Mucosa of stomach (tissue), 1 donor: ENCODE results near the gene SPATA3.

Experiments
- H3K27me3 ChIP-seq: one replicate; pipeline ENCODE4 v1.7.0; 2013; ENCODE audit warnings: mild to moderate bottlenecking, low read length; ENCODE audit not compliant: control insufficient read depth, insufficient read depth
- H3K36me3 ChIP-seq: one replicate; pipeline ENCODE4 v1.7.0; 2013; ENCODE audit warnings: low read length; ENCODE audit not compliant: control insufficient read depth, insufficient read depth
- H3K4me1 ChIP-seq: one replicate; pipeline ENCODE4 v1.7.0; 2013; ENCODE audit warnings: mild to moderate bottlenecking, low read length; ENCODE audit not compliant: control insufficient read depth, insufficient read depth
- H3K4me3 ChIP-seq: one replicate; pipeline ENCODE4 v1.7.0; 2013; ENCODE audit warnings: low read length
- H3K9ac ChIP-seq: one replicate; pipeline ENCODE4 v1.7.0; 2013; ENCODE audit warnings: mild to moderate bottlenecking, low read length, moderate library complexity
- H3K9me3 ChIP-seq: one replicate; pipeline ENCODE4 v1.7.0; 2013; ENCODE audit warnings: mild to moderate bottlenecking, low read length, moderate library complexity; ENCODE audit not compliant: control insufficient read depth
- donor health status: Pancreatic carcinoma.

Gene SPATA3

DNA sequence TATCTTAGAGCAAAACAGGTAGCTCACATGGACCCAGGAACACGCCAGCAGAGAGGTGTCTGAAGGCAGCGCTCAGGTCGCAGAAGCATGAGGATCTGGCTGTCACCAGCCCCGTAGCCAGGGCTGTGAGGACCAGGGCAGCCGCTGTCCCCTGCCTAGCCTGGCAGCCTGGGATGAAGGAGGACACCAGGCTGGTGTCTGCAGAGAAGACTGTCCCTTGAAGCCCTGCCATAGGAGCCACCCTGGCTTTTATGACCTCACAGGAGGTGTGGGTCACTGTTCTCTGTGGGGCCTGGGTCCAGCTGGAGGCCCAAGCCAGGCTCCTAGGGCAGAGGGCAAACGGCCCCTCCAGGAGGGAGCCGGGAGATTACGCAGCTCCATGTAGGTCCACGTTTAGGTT is at the start of gene SPATA3:
TSS of gene SPATA3 (plus strand) at position 301 of the 400 bp plus-strand sequence. CDS start 113 bp downstream, outside the sequence.
- Histone ChIP-seq H3K9me3 (no peaks in the 10 kb centered on the region), H3K36me3 (no peaks in the 10 kb centered on the region), H3K4me1 (peaks cover 16% of the 10 kb centered on the region), H3K27me3 (peaks cover 12% of the 10 kb centered on the region), H3K9ac (no peak within 1 kb of the TSS), H3K4me3 (no peak within 1 kb of the TSS)

DNA sequence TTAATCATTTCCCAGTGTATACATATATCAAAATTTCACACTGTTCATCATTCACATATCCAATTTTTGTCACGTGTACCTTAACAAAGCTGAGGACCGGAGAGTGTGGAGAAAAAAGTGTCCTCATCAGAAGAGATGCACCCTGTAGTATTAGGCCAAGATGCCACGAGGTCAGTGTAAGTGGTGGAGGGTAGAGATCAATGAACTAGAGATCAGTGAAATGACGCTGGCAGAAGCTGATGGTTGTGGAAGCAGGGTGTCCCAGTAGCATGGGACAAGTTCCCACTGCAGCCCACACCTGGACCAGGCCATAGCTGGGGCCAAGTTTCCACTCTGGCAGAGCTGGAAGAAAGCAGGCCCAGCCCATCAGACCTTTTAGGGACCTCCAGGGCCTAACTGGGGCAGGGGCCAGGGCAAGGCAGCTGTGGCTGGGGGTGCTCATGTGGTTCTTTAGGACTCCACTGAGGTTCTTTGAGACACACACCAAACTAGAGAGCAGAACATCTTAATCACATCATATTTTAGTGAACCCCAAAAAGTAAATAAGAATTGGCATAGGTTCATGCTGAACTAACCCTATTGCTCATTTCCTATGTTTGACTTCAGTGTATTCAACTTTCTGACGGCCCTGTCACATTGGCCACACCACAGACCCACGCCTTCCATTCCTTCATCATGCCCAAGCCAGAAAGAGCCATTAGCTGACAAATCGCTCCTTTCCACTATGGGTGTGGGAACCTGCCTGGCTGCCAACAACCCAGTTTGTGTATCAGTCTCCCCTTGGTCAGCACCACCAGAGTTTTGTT is 49.3 kb upstream of the SPATA3 start:
- H3K9ac ChIP-seq, result no peak overlapping the region
- no peaks in the 10 kb centered on the region for H3K27me3 ChIP-seq
- no peak overlapping the region for H3K4me3 ChIP-seq
- H3K4me1 ChIP-seq, result no peaks in the 10 kb centered on the region
- H3K9me3 ChIP-seq, result no peaks in the 10 kb centered on the region
- H3K36me3 ChIP-seq, result no peaks in the 10 kb centered on the region

DNA sequence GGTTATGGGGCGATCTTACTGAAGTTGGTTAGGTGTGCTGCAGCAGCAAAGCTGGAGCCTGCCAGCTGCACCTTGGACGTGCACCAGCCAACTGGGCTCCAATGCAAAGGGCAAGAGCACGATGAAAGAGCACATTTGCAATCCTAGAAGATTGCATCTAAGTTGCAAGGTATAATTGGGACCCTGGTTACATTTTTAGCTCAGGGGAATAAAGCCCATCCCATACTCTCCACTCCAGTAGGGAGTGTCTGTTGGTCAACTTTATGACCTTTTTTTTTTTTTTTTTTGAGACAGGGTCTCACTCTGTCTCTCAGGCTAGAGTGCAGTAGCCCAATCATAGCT is 48.7 kb upstream of the SPATA3 start:
- no peaks in the 10 kb centered on the region for H3K9me3 ChIP-seq
- H3K36me3 ChIP-seq, result no peaks in the 10 kb centered on the region
- no peaks in the 10 kb centered on the region for H3K4me1 ChIP-seq
- no peaks in the 10 kb centered on the region for H3K27me3 ChIP-seq
- no peak overlapping the region for H3K4me3 ChIP-seq
- no peak overlapping the region for H3K9ac ChIP-seq

DNA sequence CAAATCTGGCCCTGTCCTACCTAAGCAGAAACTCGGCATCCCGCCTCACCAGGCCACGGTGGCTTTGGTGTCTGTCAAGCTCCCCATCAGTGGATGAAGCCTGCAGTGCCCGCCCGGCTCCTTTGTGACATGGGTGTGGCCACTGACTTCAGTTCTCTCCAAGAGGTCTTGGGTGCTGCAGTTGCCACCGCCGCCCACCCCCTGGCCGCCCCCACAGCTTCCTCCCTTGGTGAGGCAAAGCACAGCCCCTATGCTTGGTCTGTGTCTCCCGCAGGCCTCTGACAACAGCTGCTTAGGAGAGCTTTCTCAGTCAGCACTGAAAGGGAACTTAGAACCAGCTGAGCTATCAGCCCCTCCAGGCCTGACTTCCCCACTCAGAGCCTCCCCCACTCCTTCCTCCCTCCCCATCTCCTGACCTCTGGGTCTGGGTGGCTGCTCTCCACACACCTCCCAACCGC is 48.0 kb upstream of the SPATA3 start:
- Histone ChIP-seq H3K4me3 (no peak overlapping the region), H3K4me1 (no peaks in the 10 kb centered on the region), H3K27me3 (no peaks in the 10 kb centered on the region), H3K36me3 (no peaks in the 10 kb centered on the region), H3K9ac (no peak overlapping the region), H3K9me3 (no peaks in the 10 kb centered on the region)

DNA sequence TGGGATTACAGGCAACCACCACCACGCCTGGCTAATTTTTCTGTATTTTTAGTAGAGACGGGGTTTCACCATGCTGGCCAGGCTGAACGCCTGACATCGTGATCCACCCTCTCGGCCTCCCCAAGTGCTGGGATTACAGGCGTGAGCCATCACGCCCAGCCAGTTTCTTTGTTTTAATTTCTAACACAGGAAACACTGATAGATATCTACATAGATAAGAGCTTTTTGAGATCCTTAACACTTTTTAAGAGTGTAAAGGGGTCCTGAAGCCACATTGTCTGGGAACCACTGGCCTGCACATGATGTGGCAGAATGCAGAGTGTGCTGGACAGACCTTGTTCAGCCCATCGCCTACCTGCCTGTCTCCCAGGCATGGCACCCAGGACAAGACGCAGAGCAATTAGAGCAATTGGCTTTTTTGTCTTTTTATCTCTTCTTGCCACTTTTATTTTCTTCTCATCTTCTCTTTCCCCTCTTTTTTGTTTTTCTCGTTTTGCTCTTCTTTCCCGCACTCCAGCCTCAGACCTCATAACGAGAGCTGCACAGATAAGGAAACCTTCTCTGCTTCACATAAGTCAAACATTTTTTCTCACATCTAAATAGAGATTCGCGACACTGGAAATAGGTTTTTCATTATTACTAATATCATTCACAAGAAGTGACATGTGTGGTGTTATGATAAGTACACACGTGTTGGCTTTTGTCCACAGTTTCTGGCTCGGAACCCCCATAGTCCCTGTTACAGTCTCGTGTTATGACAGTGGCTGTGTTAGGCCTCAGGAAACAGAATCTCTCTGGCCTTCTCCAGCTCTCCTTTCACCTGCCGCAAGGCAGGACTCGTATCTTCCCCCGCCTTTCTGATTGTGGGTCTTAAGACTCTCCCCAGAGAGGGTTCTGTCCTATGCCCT is 45.7 kb upstream of the SPATA3 start:
- H3K9me3 ChIP-seq, result no peaks in the 10 kb centered on the region
- H3K27me3 ChIP-seq, result peaks cover under 1% of the 10 kb centered on the region
- H3K36me3 ChIP-seq, result no peaks in the 10 kb centered on the region
- no peak overlapping the region for H3K4me3 ChIP-seq
- H3K9ac ChIP-seq, result no peak overlapping the region
- H3K4me1 ChIP-seq, result no peaks in the 10 kb centered on the region

DNA sequence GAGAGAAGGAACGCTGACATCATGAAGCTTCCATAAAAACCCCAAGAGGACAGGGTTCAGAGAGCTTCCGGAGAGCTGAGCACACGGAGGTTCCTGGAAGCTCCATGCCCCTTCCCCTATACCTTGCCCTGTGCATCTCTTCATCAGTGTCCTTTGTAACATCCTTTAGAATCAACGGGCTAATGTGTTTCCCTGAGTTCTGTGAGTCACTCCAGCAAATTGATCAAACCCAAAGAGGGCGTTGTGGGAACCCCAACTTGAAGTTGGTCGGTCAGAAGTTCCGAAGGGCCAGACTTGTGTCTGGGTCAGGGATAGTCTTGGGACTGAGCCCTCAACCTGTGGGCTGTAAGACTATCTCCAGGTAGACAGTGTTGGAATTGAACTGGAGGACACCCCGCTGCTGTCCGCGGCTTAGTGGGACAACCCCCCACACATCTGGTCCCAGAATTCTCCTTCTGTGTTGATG is 45.0 kb upstream of the SPATA3 start:
- Histone ChIP-seq H3K4me3 (no peak overlapping the region), H3K4me1 (no peaks in the 10 kb centered on the region), H3K27me3 (peaks cover 4% of the 10 kb centered on the region), H3K9ac (no peak overlapping the region), H3K9me3 (no peaks in the 10 kb centered on the region), H3K36me3 (no peaks in the 10 kb centered on the region)

DNA sequence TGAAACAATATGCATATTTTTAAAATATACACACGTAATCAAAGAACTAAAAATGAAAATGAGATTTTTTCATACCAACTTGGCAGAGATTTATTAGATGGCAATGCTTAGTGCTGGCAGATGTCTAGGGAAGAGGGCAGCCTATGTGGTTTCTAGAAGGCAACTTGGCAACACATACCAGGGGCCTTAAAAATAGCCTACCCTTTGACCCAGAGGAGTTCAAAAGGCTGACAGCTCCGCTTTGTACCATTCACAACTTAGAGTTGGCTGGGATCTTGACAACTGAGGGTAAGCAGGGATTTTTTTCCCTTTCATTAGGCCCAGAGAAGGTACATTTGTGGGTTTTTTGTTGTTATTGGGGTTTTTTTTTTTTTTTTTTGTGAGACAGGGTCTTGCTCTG is 44.5 kb upstream of the SPATA3 start:
- Histone ChIP-seq H3K4me3 (no peak overlapping the region), H3K36me3 (no peaks in the 10 kb centered on the region), H3K9ac (no peak overlapping the region), H3K27me3 (peaks cover 4% of the 10 kb centered on the region), H3K9me3 (no peaks in the 10 kb centered on the region), H3K4me1 (no peaks in the 10 kb centered on the region)

DNA sequence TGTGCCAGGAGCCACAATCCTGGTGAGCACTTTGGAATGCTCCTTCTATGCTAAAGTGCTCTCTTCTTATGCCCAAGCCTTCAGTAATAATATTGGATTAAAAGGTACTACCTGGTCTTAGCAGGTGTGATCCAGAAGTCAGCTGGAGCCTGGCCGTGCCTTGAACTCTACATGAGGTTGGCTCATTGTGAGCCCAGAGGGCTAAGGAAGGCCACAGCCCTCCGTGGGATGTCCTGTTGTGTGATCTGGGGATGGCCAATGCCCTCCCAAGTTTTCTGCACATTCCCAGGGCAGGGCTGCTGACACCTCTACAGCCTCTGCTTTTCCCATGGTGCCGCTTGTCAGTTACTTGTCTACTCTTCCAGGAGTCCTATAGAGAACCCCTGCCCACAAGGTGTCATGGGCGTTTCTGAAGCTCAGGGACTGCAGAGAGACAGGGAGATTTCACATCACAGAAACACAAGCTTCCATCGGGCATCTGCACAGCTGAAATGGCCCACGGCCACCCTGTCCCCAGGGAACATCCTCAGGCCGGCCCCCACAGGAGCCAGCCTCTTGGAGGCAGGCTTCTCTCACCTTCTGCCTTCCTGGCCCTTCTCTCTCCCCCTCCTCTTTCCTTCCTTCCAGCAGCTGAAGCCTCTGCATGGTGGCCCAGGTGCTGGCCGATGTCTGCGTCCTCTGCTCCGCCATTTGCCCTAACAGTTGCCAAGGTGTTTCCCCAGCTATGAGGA is 43.5 kb upstream of the SPATA3 start:
- Histone ChIP-seq H3K4me3 (no peak overlapping the region), H3K9me3 (no peaks in the 10 kb centered on the region), H3K4me1 (no peaks in the 10 kb centered on the region), H3K9ac (no peak overlapping the region), H3K36me3 (no peaks in the 10 kb centered on the region), H3K27me3 (peaks cover 11% of the 10 kb centered on the region)

DNA sequence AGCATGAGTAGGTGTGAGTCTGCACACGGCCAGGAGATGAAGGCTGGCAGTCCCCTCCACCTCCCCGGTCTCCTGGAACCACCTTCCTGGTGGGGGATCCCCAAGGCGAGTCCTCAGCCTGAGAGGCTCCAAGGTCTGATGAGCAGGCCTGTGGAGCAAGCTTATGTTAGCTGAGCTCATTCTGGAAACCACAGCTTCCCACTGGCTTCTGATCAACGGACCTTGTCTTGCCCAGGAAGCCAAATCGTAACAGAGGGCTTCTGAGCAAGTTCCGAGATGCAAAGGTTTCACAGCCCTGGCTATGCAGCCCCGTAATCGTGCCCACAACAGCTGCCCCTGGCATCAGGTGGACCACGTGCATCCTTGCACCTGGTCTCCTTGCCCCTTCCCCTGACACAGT is 42.1 kb upstream of the SPATA3 start:
- H3K4me1 ChIP-seq, result no peaks in the 10 kb centered on the region
- H3K9me3 ChIP-seq, result no peaks in the 10 kb centered on the region
- H3K9ac ChIP-seq, result no peak overlapping the region
- H3K4me3 ChIP-seq, result no peak overlapping the region
- peaks cover 11% of the 10 kb centered on the region for H3K27me3 ChIP-seq
- H3K36me3 ChIP-seq, result no peaks in the 10 kb centered on the region

DNA sequence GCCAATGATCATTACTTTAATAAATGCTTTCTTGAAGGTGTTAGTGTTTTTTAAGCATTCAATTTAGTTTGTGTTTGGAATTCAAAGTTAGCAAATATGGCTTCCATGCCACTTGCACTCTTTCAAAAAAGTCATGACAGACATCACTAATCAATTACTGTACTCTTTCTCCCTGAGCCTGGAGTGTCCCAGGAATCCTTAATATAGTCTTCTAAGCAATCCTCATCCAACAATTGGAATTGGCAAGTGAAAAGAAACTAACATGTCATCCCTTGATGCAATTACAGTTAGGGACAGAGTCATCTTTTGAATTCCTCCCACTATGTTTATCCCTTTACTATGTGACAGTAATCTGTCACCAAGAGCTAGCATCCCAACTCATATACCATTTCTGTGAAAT is 41.2 kb upstream of the SPATA3 start:
- no peak overlapping the region for H3K9ac ChIP-seq
- peaks cover 11% of the 10 kb centered on the region for H3K27me3 ChIP-seq
- no peaks in the 10 kb centered on the region for H3K36me3 ChIP-seq
- H3K4me1 ChIP-seq, result no peaks in the 10 kb centered on the region
- no peak overlapping the region for H3K4me3 ChIP-seq
- H3K9me3 ChIP-seq, result no peaks in the 10 kb centered on the region

DNA sequence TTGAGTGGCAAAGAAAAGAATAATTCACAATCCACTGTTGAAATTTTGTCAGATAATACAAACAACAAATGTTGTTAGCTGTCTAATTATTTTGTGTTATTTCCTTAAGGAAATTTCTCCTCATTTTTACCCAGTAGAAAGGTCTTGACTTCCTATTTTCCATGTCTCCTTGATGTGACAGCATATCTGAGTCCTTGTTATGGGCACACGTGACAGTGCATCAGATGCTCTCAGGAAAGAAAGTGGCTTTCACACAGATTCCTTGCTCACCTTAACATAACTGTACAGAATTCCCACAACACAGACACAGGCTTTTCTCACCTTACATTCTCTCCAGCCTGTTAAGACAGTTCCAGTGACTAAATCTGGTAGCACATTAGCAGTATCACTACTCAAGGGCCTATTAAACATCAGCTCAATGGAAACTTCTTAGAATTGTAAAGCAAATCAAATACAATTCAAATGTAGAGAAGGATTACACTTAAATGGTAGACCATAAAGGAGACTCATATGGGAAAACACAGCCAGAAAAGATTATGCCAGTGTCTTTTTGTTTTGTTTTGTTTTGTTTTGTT is 40.7 kb upstream of the SPATA3 start:
- H3K27me3 ChIP-seq, result peaks cover 11% of the 10 kb centered on the region
- no peak overlapping the region for H3K9ac ChIP-seq
- no peaks in the 10 kb centered on the region for H3K9me3 ChIP-seq
- H3K4me1 ChIP-seq, result no peaks in the 10 kb centered on the region
- no peak overlapping the region for H3K4me3 ChIP-seq
- no peaks in the 10 kb centered on the region for H3K36me3 ChIP-seq
